ENCODE measurements around the gene HMG20A.

DNA sequence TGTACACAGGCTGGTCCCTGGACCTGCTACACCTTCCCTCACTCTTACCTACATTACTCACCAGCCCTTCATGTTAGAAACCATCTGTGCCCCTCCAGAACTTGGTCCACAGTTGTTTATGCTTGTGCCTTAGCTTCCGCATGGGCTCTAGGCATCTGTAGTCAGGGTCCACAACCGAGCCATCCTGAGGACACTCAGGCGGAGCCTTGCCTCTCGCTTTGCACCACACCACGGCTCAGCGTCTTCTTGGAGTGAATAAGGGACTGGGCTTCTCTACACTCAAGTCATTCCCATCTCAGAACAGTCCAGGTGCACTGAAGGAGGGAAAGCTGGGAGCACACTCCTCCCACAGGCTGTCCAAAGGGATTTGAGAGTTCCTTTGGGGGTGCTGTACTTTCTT is 97.8 kb downstream of the HMG20A start:
- TF ChIP-seq, protein P1, sequence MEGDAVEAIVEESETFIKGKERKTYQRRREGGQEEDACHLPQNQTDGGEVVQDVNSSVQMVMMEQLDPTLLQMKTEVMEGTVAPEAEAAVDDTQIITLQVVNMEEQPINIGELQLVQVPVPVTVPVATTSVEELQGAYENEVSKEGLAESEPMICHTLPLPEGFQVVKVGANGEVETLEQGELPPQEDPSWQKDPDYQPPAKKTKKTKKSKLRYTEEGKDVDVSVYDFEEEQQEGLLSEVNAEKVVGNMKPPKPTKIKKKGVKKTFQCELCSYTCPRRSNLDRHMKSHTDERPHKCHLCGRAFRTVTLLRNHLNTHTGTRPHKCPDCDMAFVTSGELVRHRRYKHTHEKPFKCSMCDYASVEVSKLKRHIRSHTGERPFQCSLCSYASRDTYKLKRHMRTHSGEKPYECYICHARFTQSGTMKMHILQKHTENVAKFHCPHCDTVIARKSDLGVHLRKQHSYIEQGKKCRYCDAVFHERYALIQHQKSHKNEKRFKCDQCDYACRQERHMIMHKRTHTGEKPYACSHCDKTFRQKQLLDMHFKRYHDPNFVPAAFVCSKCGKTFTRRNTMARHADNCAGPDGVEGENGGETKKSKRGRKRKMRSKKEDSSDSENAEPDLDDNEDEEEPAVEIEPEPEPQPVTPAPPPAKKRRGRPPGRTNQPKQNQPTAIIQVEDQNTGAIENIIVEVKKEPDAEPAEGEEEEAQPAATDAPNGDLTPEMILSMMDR (IDR thresholded peaks at IDR 0.05) = no peak
- TF ChIP-seq POLR2AphosphoS5 (IDR thresholded peaks at IDR 0.05; ENCODE audit: insufficient read depth in 1 of 2, low read depth in 1 of 2) = no peak
- no peak for TF ChIP-seq POLR2A (IDR thresholded peaks at IDR 0.05)
